Epithelial cell of proximal tubule (primary cell): Measurements from ENCODE around the gene TMEM271. TPM values are rescaled to one million over a fixed set of nuclear protein-coding genes. Genes with fewer than 3 reads are reported as not detected.

Source experiments
- DNase-seq: peaks from one replicate; pipeline ENCODE4 v3.0.0-alpha.2; 2011; ENCODE audit warnings: low read depth
- H3K4me3 ChIP-seq: 2 replicates; pipeline ENCODE4 v1.5.1; 2011; ENCODE audit warnings: low read depth, mild to moderate bottlenecking, low read length
- CTCF ChIP-seq: conservative IDR thresholded peaks from 2 replicates; pipeline ENCODE4 v1.5.1; 2012; ENCODE audit warnings: low read depth, mild to moderate bottlenecking, low read length
- total RNA-seq: library from RNA; depleted of rRNA; stranded (reverse); fragments of >200 nt; gene quantifications from 2 replicates; pipeline ENCODE4 v1.2.3, GENCODE V29; 2015

Gene TMEM271
- total RNA-seq, 1 donor from 2014 or later, result not detected

- no peak for TF ChIP-seq CTCF
- no peak overlapping the region for H3K4me3 ChIP-seq
- DNase-seq, result no peak
Measured at GRCh38 chr4:528835-529234, 47.3 kb downstream of the TMEM271 start.

GRCh38 chr4:528296-528695, 47.8 kb downstream of the TMEM271 start:
- no peak for TF ChIP-seq CTCF
- DNase-seq, result no peak
- no peak overlapping the region for H3K4me3 ChIP-seq

- no peak for DNase-seq
- no peak for TF ChIP-seq CTCF
- no peak overlapping the region for H3K4me3 ChIP-seq
Measured at GRCh38 chr4:526971-527460, 49.1 kb downstream of the TMEM271 start.

GRCh38 chr4:526189-526909, 49.7 kb downstream of the TMEM271 start:
- H3K4me3 ChIP-seq, result no peak overlapping the region
- DNase-seq, result no peak
- no peak for TF ChIP-seq CTCF

- no peak for TF ChIP-seq CTCF
- H3K4me3 ChIP-seq, result no peak overlapping the region
- DNase-seq, result no peak
Measured at GRCh38 chr4:525660-526059, 50.4 kb downstream of the TMEM271 start.

GRCh38 chr4:524196-524595, 51.9 kb downstream of the TMEM271 start:
- H3K4me3 ChIP-seq, result no peak overlapping the region
- DNase-seq, result no peak
- no peak for TF ChIP-seq CTCF

Other genes starting within 250 kb of the TMEM271 start
- 4.6 and 5.2 TPM in 2 replicates for gene ZNF141, start 238.5 kb downstream of the TMEM271 start, total RNA-seq
- 10.3 and 18.5 TPM in 2 replicates for gene ZNF721, start 77.1 kb downstream of the TMEM271 start, total RNA-seq
- gene PIGG, start 77.1 kb downstream of the TMEM271 start, total RNA-seq, result 32.3 and 38.6 TPM in 2 replicates
- gene PDE6B, start 49.3 kb upstream of the TMEM271 start, total RNA-seq, result 4.1 and 5.7 TPM in 2 replicates
- 138 and 192 TPM in 2 replicates for gene ATP5ME, start 98.0 kb upstream of the TMEM271 start, total RNA-seq
- 4.0 and 6.3 TPM in 2 replicates for gene MYL5, start 98.2 kb upstream of the TMEM271 start, total RNA-seq
- gene SLC49A3, start 112.9 kb upstream of the TMEM271 start, total RNA-seq, result 2.9 and 4.1 TPM in 2 replicates
- 34.6 and 35.2 TPM in 2 replicates for gene PCGF3, start 129.5 kb upstream of the TMEM271 start, total RNA-seq
- 0.81 TPM in 1 of 2 replicates, not detected in the other for gene CPLX1, start 249.8 kb upstream of the TMEM271 start, total RNA-seq